HG02885 (cell line): Measurements from ENCODE around the gene TMEM80.
"Not testable (repeated sequence)": the region's sequence is repeated elsewhere in the genome, so short reads cannot be mapped to it uniquely, and the experiment has no call there.

Source experiments
- ATAC-seq: cut with Tn5 transposase; IDR thresholded peaks from one replicate; pipeline ENCODE4 v1.9.1; 2021; ENCODE audit warnings: mild to moderate bottlenecking; ENCODE audit not compliant: unreplicated experiment, poor library complexity

Gene TMEM80

DNA sequence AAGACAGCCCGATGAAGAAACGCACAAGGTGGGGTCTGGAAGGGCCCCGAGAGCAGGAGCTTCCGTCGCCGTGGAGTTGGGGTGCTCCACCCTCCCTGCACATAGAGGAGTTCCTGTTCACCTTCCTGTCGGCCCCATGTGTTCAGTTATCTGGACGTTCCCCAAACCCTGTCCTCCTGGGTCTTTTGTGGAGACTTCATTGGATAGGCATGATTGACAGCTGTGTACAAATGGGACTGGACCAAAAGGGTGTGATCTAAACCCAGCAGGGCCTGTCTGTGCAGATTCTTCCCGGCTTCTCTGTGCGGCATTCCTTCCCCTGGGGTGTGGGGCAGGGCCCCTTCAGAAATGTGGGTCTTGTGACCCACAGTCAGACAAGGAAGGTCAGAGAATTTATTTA is 42.3 kb downstream of the TMEM80 start:
- ATAC-seq: not testable (repeated sequence)

GRCh38 chr11:742156-742546 is 46.5 kb downstream of the TMEM80 start:
- no peak for ATAC-seq

DNA sequence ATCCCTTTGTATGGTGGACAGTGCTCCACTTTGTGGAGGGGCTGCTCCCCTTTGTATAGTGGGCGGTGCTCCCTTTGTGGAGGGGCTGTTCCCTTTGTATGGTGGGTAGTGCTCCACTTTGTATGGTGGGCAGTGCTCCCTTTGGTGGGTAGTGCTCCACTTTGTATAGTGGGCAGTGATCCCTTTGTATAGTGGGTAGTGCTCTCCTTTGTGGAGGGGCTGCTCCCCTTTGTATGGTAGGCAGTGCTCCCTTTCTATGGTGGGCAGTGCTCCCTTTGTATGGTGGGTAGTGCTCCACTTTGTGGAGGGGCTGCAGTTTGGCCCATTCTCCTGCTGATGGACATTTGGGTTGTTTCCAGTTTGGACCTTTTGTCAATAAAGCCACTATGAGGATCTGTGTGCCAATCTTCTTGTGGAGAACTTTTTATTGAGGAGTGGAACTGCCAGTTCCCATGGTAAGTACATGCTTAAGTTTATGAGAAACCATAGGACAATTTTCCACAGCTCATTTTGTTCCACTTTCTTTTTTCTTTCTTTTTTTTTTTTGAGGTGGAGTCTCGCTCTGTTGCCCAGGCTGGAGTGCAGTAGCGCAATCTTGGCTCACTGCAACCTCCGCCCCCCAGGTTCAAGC is 47.1 kb downstream of the TMEM80 start:
- ATAC-seq: no peak

DNA sequence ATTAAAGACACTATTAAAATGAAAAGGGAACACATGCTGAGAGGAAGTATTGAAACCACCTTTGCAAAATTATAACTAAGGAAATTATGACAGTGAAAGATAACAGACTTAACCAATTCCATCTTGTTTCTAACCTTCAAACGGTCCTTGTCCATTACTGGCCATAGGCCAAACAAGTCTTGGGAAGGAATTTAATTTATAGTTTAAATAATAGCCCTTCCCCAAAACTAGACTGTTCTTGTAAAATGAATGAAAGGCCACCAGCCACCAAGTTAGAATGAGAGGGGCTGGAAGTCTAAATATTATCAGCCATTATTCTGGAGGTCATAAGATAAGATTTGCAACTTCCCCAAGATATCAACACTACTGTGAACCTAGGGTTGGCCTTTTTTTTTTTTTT is 49.8 kb downstream of the TMEM80 start:
- ATAC-seq: no peak

DNA sequence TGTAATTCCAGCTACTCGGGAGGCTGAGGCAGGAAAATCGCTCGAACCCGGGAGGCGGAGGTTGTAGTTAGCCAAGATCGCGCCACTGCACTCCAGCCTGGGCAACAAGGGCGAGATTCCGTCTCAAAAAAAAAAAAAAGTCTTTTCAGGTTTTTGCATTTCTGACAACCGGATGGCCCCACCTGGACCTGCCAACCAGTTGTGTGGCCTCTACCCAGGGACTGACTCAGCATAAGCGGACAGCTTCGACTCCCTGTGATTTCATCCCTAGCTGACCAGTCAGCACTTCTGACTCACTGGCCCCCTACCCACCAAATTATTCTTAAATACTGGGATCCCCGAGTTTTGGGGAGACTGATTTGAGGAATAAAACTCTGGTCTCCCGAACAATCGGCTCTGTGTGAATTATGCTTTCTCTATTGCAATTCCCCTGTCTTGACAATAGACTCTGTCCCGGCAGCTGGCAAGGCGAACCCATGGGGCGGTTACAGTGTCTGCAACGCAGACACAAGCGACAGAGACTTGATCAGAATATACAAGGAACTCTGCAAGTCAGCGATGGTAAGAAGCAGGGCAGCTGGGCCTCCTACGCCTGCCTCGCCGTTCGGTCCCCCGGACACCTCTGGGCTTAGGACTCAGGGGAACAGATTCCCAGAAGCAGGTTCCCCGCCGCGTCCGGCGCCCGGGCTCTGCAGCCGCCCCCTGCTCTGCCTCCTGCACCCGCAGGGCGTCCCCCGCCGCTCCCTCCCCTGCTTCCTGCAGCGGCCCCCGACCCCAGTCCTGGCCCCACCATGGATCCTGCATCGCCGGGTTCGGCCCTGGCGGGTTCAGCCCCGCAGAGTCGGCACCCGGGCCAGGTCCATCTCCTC is 50.9 kb downstream of the TMEM80 start:
- peak; percentile 45 for ATAC-seq

DNA sequence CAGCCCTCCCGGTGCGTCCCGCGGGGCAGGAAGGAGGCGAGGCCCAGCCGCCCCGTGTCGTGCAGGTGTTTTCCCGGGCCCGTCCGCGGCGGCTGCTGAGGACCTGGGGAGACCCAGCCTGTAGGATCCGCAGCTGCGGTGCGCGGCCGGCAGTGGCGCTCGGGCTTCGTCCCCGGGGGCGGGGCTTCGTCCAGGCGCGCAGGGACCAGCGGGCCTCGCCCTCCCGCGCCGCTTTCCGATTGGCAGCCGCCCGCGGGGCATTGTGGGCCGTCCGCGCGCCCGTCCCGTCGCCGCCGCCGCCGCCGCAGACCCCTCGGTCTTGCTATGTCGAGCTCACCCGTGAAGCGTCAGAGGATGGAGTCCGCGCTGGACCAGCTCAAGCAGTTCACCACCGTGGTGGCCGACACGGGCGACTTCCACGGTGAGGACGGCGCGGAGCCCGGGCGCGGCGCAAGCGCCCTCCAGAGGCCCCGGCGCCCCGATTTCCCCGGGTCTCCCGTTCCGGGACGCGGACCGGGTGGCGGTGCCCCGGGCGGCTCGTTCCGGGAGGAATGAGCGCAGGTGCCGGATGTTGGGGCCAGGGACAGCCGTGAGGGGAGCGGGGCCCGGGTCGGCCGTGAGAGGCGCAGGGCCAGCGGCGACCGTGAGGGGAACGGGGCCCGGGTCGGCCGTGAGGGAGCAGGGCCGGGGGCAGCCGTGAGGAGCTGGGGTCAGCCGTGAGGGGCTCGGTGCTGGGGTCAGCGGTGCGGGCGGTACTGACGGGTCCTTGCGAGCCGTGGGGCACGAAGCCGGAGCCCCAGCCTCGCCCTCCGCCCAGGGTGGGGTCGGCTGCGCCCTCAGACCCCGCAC is 51.8 kb downstream of the TMEM80 start, which contains the start of gene TALDO1:
Gene TALDO1 (plus strand): TSS at position 307 of the 849 bp plus-strand sequence. CDS start 18 bp downstream, at position 325.
- ATAC-seq: peak; percentile 93

- peak; percentile 17 for ATAC-seq
Measured at GRCh38 chr11:748007-748359, 52.4 kb downstream of the TMEM80 start.

DNA sequence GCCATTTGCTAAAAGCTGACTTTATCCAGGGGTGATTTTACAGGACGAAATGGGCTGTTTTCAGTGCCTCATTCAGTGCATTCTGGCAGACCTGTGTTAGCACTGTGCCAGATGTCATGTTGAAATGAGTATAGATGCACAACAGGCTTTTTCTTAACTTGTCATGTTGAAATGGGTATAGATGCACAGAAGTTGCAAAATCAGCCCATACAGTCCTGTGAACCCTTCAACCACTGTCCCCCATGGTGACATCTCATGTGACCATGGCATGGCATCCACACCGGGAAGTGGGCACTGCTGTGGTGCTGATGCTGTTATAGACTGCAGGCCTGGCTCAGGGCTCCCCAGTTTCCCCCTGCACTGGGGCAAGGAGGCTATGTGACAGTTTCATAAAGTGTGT is 54.1 kb downstream of the TMEM80 start:
- no peak for ATAC-seq
